Measurements from ENCODE around the gene NIPBL. TPM values are rescaled to one million over a fixed set of nuclear protein-coding genes. Genes with fewer than 3 reads are reported as not detected.

Gene NIPBL
- total and polyA plus RNA-seq, 8 donors = 48.8 to 80.2 (median 67.6) TPM

DNA sequence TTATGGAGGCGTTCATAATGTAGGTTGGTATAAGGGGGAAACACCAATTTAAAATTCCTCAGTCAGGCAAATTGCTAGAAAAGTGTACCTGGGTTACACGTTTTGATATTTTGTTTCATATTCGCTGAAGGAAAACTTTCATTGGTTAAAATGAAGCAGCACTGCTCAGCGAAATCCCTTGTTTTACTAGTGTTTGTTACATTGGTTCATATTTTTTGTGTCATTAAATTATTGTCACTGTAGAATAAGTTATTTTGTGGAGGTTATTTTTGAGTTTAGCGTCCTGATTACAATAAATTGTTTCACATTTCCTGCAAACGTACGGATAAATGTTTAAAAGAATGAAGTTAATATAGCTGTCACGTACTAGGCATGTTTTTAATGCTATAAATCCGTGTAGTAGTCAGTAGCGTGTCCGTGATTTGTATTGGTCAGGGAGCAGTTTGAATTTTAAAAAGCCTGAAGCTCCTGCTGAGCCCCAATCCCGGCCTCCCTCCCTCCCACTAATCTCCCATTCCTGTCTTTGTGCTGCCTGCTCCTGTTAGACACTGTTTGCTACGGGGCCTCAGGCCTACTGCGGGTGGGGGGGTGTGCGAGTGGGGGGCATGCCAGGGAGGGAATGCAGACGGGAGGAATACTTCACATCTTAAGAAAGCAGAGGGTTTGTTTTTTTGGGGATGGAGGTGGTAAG is 2.0 kb downstream of the NIPBL start:
- intact Hi-C loops (cut with DNase I) = loop anchor here in 1 of 2 donors (10.0 kb wide), 1 partner anchor 66 kb away; no protein-coding TSS in a partner anchor
- Histone ChIP-seq H3K36me3 (no peaks in the 10 kb centered on the region), H3K27ac (peak overlapping the region; percentile 97 to 98), H3K9me3 (no peaks in the 10 kb centered on the region), H3K4me1 (peaks cover 25 to 70% of the 10 kb centered on the region in 2 donors), H3K27me3 (no peaks in the 10 kb centered on the region), H3K4me3 (peak overlapping the region; percentile 72 to 76)
- ATAC-seq = peak; percentile 1
- TF ChIP-seq, protein P1, sequence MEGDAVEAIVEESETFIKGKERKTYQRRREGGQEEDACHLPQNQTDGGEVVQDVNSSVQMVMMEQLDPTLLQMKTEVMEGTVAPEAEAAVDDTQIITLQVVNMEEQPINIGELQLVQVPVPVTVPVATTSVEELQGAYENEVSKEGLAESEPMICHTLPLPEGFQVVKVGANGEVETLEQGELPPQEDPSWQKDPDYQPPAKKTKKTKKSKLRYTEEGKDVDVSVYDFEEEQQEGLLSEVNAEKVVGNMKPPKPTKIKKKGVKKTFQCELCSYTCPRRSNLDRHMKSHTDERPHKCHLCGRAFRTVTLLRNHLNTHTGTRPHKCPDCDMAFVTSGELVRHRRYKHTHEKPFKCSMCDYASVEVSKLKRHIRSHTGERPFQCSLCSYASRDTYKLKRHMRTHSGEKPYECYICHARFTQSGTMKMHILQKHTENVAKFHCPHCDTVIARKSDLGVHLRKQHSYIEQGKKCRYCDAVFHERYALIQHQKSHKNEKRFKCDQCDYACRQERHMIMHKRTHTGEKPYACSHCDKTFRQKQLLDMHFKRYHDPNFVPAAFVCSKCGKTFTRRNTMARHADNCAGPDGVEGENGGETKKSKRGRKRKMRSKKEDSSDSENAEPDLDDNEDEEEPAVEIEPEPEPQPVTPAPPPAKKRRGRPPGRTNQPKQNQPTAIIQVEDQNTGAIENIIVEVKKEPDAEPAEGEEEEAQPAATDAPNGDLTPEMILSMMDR (IDR thresholded peaks at IDR 0.05) = no peak
- peak in 1 of 4 donors; percentile 71 for DNase-seq

DNA sequence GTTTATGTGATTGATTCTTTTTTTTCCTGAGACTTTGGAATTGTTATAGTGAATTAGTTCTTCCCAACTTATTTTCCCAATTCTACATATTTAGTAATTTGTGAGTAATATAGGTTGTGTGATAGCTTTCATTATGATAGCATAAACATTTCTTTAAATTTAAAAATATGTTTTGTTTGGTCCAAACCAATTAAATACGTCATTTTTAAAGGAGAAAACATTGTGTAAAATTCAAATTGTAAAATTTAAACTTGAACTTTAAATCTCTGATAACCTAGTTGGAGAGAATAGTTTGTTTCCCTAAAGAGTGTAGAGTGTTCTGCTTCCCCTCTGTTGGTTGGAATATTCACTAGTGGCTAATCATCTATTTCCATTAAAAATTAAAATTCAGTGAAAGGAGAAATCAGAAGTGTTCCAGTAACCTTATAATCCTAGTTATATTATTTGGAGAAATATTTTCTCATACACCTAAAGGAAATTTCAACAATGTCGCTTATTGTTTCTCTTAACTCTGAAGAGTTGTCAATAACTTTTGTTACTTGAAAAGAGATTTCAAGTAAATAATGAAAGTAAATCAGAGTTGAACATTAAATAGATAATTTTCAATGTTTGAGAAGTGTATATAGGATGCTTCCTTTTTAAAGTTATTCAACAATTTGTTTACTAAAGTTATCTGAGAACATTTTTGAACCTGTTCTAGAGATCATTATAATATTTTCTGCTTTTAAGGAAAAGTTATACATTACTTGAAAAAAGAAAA is 2.9 kb downstream of the NIPBL start:
- H3K27me3 ChIP-seq = no peaks in the 10 kb centered on the region
- ATAC-seq (no peak), DNase-seq (no peak)
- H3K4me1 ChIP-seq = peaks cover 21 to 71% of the 10 kb centered on the region in 2 donors
- TF ChIP-seq, protein P1 (IDR thresholded peaks at IDR 0.05) = no peak
- intact Hi-C loops (cut with DNase I) = loop anchor here in 1 of 2 donors (10.0 kb wide), 1 partner anchor 65 kb away; no protein-coding TSS in a partner anchor
- peak overlapping the region; percentile 72 to 76 for H3K4me3 ChIP-seq
- H3K36me3 ChIP-seq = no peaks in the 10 kb centered on the region
- peak overlapping the region in 1 of 2 donors; percentile 97 for H3K27ac ChIP-seq
- H3K9me3 ChIP-seq = no peaks in the 10 kb centered on the region

DNA sequence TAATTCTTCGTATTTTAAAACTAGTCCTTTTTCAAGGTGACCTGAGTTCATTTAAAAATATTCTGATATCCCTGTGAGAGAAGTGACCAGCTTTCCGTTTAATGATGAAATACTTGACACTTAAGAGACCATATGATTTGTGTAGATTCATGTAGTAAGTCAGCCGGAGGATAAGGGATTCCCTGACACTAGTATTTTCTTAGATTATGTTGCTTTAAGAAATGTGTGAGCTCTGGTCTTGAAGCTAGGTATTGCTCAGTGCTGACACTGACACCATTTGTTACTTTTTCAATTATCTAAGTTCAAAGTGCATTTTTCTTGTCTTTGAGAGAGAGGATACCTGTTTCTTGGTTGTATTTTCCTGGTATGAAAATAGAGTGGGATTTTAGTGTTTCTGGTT is 4.2 kb downstream of the NIPBL start:
- Histone ChIP-seq H3K4me3 (no peak overlapping the region), H3K27me3 (no peaks in the 10 kb centered on the region), H3K4me1 (peaks cover 18 to 71% of the 10 kb centered on the region in 2 donors), H3K9me3 (no peaks in the 10 kb centered on the region), H3K27ac (no peak overlapping the region), H3K36me3 (no peaks in the 10 kb centered on the region)
- ATAC-seq (no peak), DNase-seq (no peak)
- TF ChIP-seq, protein P1 (IDR thresholded peaks at IDR 0.05) = no peak
- intact Hi-C loops (cut with DNase I) = no loop called here

DNA sequence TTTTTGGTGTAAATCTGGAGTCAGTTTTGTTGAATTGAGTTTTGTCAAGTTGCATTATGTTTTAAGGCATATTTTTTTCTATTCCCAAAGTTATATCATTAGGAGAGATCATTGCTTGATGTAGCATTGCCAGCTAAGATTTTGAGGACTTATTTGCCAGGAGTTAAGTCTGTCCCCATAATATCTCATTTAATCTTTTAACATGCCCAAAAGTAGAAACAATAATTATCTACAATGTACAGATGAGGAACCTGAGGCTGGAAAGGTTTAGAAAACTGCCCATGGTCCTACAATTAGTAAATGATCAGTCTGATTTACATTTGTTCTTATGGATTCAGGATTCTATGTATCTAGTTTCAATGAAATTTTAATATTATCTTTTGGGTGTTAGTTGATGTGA is 4.7 kb downstream of the NIPBL start:
- Histone ChIP-seq H3K9me3 (no peaks in the 10 kb centered on the region), H3K4me1 (peaks cover 18 to 73% of the 10 kb centered on the region in 2 donors), H3K27me3 (no peaks in the 10 kb centered on the region), H3K27ac (no peak overlapping the region), H3K4me3 (no peak overlapping the region), H3K36me3 (no peaks in the 10 kb centered on the region)
- TF ChIP-seq, protein P1 (IDR thresholded peaks at IDR 0.05) = no peak
- no peak for DNase-seq
- ATAC-seq = no peak
- intact Hi-C loops (cut with DNase I) = no loop called here

DNA sequence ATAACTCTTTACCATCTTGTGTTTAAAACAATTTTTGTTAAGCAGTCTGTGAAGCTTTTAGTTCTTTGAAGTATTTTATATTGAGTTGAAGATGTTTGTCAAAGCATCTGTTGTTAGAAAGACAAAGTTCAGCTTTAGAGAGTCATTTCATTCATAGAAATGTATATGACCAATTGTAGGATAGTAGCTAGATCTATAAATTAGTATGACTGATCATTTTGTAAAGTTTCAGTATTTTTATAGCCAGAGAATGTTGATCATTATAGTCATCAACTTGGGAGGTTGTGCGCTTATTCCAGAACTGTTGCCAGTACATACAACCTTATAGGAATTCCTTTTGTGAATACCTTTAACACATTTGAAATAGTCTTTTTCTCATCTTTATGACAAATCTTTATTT is 5.2 kb downstream of the NIPBL start:
- H3K27me3 ChIP-seq = no peaks in the 10 kb centered on the region
- TF ChIP-seq, protein P1 (IDR thresholded peaks at IDR 0.05) = no peak
- DNase-seq (no peak), ATAC-seq (no peak)
- intact Hi-C loops (cut with DNase I) = no loop called here
- H3K27ac ChIP-seq = no peak overlapping the region
- no peak overlapping the region for H3K4me3 ChIP-seq
- no peaks in the 10 kb centered on the region for H3K36me3 ChIP-seq
- H3K4me1 ChIP-seq = peaks cover 18 to 78% of the 10 kb centered on the region in 2 donors
- no peaks in the 10 kb centered on the region for H3K9me3 ChIP-seq

All from left lung (tissue), 10 donors.